SKM-1 (cell line): ENCODE measurements around the gene UBASH3A.

Source experiments
- DNase-seq: peaks from one replicate; lab custom pipeline; 2025; ENCODE audit not compliant: unreplicated experiment; lab: John Stamatoyannopoulos, UW

The UBASH3A gene

DNA sequence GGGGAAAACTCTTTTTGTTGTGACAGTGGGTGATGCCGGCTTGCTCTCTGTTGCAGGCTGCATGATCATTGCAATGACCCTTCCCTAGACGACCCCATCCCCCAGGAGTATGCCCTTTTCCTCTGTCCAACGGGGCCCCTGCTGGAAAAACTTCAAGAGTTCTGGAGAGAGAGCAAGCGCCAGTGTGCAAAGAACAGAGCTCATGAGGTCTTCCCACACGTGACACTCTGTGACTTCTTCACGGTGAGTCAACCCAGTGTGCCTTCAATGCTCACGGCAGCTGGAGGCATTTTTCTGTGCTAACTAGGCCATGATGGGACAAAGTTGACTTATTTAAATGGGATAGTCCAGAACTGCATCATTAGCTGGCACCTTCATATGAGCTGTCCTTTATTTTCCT lies 5.7 kb downstream of the UBASH3A start:
- DNase-seq, result no peak

DNA sequence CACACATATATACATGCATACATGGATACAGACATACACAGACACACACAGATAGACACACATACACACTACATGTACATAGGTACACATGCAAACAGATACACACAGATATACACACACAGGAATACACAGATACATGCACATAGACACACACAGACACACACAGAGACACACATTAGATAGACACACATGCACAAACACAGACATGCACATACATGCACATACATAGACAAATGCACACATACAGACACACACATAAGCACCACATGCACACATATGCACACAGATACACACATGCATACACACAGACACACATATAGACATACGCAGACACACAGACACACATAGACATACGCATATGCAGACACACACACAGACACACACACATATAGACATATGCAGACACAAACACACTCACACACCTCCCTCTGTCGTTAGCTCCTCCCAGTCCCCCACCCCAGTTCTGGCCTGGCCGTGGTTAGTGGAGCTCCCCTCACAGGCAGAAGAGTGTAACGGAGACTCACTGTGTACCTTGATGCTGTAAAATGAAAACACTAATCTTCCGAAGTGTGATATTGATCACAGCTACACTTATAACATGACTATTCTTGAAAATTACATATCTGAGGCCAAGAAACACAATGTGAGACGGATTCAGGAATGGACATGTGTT lies 7.6 kb downstream of the UBASH3A start:
- no peak for DNase-seq

DNA sequence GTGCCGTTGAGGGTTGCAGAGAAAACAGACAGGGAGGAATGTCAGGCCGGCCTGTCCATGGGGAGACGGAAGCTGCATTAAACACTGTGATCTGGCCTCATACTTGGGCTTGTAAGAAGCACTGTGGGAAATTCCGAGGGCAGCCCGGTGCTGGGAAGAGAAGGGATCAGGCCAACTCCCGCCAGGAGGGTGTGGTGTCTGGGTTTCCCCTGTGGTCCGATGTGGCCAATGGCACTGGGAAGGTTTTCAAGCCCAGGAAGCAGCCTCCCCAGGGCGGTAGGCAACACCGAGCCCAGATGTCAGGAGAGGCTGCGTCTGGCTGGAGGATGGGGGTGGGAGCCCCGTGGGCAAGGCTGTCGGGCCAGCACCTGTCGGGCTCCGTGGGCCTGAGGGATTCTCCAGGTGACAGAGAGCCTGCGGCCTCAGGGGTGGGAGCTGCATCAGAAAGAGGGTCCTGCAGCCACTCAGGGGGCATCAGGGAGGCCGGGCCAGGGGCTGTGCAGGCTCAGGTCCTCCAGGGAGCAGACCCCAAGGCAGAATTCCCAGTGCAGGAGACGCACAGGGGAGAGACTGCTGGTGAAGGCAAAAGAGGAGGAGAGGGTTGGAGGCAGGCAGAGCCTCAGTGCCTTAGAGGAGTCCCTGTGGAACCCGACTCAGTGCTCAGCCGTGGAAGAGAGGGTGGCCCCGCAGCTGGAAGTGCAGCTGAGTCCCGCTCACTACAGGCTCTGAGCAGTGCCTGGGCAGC lies 8.4 kb downstream of the UBASH3A start:
- DNase-seq, result no peak

DNA sequence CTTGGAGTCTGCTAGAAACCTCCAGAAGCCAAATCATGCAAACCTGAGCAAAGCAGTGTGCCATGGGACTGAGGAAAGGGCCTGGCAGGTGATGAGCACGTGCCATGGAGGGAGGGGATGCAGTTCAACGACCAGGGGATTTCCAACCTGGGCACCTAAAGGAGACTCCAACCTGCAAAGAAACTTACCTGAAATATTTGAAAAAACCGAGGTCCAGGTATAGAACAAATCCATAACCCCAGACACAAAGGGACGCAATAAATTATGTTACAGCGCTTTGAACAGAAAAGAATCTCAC lies 8.9 kb downstream of the UBASH3A start:
- no peak for DNase-seq

DNA sequence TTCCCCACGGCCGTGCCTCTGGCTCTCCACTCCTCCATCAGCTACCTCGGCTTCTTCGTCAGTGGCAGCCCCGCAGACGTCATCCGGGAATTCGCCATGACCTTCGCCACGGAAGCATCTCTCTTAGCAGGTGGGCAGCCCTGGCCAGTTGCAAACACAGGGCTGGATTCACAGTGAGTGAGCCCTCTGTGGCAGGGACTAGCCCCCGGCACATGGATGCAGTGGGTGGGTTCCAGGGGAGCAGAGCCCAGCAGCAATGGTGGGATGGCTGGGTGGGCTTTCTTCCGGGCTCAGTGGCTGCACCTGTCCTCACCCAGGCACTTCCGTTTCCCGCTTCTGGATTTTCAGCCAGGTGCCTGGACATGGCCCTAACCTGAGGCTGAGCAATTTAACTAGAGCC lies 9.4 kb downstream of the UBASH3A start:
- no peak for DNase-seq

DNA sequence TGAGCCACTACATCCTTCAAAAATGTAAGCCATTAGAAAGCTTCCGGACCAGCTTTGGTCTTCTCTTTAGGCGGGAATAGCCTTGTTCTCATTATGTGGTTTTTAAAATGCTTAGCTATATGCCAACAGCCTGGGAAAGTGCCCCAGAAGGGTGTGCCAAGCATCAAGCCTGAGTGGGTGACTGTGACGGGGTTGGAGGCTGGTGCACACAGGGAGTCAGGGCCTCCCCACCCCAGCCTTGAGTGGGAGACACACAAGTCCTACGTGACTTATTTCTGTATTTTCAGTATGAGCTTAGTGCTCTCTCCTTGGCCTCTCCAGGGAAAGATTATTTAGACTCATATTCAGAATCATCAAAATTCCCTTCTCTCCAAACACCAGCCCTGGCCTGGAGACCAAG lies 9.8 kb downstream of the UBASH3A start:
- DNase-seq, result no peak

DNA sequence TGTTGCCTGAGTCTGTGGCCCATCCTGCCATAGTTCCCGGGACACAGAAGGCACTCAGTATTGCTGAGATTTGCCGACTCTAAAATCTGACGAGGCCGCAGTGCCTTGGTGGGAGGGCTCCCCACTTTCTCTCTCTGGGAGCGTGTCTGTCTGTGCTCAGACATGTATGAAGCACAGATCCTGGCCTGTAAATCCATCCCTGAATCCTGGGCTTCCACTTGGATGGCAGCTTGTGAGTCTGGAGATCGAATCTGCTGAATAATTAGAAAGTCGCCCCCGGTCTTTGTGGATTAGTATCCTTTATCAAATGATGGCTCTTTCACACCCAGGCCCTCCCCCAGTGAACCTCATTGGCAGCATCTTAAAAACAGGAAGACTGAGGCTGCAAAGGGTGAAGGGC lies 10.4 kb downstream of the UBASH3A start:
- no peak for DNase-seq

DNA sequence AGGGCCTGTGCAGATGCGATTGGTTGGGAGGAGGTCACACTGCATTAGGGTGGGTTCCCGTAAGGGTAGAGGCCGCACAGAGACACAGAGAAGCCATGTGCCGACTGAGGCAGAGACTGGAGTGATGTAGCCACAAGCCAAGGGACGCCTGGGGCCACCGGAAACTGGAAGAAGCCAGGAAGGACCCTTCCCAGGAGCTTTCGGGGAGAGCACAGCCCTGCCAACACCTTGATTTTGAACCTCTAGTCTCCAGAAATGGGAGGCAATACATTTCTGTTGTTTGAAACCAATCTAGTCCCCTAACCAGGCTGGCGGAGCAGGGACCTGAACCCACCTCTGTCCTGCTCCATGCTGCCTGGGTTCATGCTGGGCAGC lies 10.8 kb downstream of the UBASH3A start:
- DNase-seq, result no peak

DNA sequence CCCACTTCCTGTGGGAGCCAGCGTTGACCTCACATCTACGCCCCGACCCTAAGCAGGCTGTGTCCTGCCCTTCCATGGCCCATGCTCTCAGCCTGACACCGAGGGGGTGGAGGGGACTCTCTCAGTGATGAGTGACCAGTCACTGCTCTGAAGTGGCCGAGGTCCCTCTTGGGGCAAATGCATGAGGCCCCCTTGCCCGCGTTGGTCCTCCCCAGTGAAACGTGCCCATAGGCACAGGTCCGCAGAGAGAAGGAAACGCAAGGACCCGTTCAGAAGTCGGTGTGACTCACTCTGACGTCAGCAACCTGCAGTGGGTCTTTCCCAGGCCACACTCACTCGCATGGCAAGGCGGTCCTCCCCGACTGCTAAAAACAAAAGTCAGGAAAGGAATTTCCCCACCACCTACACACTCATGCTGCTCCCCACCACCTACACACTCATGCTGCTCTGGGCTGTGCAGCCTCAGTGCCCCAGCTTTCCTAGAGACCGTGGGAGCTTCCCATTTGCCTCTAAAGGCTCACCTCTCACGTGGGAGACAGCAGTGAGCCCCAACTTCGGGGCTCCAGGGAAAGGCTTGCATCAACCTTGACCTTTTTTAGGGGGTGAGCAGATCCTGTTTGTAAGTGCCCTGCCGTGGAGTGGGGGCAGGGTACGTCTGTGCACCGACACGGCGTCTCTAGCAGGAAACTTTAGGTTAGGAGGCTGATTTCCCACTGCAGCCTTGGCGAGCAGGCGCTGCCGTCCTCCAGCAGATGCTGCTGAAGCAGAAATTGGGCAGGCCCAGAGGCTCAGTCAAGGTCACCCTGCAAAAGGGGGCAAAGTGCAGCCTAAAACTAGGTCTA lies 11.4 kb downstream of the UBASH3A start:
- DNase-seq, result no peak

DNA sequence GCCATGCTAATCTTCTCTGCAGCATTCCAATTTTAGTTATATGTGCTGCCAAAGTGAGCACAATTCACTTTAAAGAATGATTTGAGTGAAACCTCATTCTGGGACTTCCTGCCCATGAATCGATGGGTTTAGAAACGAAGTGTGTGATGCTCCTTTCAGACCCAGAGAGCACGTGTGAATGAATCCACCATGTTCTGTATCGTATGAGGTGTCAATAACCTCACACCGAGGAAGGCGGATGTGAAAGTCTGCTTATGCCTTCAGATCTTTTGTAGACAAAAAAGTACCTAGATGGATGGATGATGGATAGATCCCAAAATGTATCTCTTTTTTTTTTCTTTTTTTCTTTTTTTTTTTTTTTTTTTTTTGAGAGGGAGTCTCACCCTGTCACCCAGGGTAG lies 13.8 kb downstream of the UBASH3A start:
- DNase-seq, result no peak

DNA sequence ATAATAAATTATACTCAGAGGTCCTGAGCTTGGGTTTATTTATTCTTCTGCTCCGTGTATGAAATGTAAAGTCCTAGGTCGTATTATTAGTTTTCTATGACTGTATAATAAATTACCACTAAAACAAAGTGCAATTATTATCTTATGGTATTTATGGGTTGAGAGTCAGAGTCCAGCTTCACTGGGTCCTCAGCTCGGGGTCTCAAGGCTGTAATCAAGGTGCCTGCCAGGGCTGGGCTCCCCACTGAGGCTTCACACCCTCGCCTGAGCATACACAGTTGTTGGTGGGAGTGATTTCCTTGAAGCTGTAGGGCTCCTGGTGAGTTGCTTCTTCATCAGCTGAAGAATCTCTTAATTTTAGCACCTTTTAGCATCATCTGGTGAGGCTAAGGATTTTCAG lies 15.2 kb downstream of the UBASH3A start:
- DNase-seq, result no peak

DNA sequence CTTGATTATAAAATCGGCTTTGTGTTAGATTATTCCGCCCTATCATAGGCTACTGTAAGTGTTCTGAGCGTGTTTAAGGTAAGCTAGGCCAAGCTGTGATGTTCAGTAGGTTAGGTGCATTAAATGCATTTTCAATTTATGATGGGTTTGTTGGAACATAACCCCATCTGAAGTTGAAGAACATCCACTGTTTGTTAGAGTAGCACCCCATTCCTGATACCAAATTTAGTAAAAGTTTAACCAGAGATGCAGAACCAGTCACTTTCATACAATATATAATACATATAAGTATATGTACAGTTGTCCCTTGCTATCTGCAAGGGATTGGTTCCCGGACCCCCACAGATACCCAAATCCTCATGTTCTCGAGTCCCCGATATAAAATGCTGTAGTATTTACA lies 16.1 kb downstream of the UBASH3A start:
- DNase-seq, result no peak

DNA sequence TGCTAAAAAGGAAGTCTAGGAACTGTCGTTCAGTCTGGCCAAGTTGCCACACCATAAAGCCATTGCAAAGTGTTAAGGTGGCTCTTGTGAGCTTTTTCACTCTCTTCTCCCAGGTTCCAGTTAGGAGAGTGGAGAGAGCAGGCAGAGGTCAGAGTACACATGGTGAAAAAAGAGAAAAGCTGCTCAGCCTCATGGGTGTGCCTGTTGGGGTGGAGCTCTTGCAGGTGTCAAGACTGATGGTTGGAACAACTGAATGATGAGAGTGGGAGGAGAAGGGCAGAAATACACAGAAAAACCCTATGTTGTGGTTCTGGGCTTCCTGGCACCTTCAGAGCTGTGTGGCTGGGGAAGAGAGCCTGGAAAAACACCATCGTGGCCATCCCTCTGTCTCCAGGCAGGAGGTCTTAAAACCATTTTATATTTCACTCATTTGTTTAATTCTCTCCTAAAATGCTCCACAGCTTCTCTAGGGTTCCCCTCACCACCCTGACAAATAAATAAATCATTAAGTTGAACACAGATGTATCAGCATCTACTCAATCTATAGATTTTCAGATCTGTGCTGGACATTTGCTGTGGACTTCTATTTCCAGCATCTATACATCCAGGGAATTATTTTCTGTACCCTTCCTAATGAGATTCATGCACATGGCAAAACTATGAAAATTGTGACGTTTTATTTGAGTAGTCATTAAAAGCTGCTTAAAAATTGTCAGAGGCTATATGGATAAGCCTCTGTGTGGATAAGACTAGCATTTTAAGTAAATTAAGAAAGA lies 17.5 kb downstream of the UBASH3A start:
- DNase-seq, result no peak

DNA sequence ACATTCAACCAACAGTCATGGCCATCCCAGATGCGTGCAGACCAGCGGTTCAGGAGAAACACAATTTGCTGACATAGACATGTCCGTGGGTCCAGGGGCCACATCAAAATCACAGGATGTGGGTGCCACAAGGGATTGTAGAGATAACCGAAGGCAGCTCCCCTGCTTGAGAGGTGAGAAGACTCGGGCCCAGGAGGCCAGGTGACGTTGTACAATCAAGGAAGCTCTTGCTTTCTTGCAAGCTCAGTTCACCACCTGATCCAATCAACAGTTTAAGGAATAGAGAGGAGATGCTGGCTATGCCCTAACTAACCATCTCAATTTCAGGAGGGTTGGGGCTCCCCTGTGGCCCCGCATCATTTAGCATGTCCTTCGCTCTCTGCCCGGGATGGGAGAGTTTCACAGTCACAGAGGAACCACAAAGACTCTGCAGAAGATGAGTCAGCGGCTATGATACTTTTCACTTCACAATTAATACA lies 19.5 kb downstream of the UBASH3A start:
- no peak for DNase-seq

DNA sequence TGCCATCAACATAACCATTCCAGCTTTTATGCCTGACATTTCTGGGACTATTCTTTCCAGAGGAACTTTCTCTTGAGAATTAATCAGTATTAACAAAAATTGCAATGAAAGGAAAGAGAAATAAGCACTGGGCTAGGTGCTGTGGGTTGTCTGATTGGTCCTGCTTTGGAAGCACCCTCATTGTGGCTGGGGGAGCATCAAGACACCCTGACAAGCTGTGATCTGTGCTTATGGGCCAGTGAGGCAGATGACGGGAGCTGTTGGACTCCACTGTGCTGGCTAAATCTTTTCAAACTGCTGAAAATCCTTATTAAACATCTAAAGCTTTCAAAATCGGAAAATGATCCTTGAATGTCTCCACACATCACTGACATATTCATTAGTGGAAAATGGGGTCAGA lies 20.0 kb downstream of the UBASH3A start:
- DNase-seq, result no peak

DNA sequence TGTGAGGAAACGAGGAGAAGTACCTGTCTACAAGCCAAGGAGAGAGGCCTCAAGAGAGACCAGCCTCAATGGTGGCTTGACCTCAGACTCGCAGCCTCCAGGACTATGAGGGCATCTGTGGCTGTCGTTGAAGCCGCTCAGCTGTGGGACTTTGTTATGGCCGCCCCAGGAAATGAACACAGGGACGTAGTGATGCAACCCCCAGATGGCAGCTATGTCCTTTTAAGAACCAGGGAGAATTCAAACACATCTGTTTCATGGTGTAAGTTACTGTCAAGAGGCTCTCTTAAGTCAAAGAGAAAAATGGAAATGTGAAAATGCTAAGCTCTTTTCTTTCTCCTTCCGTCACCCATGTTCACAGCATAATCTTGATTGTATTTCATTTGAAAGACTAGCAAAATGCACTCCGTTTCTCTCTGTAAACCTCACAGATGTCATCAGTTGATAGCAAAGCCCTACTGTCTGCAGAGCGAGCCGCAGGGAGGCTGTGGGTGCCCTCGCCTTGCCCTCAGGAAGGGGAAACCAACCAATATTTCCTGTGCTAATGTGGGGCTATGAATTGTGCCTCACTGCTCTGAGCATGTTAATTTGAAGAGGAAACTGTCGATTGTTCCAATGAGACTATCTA lies 21.3 kb downstream of the UBASH3A start:
- no peak for DNase-seq

DNA sequence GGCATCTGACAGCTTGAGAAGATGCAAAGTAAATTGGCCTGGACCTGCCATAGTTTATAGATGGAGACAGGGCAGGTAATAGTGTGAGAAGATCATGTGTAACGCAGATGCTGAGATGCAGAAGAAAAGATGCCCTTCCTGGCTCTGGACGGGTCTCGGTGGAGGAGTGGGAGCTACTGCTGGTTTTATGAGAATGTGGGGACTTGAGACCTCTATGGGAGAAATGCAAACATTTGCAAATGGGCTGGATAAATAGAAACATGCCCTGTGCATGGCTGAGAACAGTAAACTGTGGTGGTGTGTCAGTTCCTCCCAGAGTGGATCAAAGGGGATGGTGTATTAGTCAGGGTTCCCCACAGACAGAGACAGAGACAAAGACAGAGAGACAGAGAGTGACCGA lies 21.9 kb downstream of the UBASH3A start:
- no peak for DNase-seq

DNA sequence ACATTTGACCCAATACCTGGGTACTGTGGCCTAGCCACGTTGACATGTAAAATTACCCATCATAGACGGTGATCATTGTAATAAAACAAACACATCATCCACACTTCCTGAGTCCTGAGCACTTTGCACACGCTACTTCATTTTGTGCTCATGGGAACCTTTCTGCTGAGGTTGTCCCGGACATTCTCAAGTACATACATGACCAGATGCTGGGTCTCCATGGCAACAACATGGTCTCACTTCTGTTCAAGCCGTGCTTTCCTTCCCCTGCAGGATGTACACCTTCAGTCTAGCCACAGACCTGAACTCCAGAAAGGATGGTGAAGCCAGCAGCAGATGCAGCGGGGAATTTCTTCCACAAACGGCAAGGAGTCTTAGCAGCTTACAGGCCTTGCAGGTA lies 22.7 kb downstream of the UBASH3A start:
- no peak for DNase-seq

DNA sequence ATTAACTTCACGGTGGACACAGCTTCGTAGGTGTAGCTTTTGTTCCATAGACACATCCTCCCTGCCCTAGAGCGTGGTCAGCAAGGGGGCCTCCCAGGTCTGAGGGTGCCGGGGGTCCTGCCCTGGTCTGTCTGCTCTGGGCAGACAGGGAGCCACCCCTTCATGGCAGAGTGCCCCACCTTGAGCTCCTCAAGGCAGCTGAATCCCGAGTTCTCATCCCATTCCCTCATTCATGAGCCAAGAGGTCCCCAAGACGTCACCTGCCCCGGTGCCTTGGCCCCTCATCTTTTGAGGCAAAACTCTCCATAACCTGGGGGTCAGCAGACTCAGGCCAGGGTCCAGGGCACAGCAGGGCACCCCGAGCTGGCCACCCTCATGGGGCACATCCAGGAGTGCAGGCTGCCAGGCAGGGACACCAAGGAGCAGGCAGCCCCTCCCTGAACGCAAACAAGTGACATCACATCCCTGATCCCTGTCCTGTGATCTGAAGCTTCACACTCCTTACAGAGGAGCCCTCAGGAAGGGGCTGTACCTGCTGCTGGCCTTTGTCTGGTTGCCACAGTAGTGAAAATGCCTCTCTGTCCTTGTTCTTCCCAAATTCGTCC lies 23.3 kb downstream of the UBASH3A start:
- DNase-seq, result no peak

DNA sequence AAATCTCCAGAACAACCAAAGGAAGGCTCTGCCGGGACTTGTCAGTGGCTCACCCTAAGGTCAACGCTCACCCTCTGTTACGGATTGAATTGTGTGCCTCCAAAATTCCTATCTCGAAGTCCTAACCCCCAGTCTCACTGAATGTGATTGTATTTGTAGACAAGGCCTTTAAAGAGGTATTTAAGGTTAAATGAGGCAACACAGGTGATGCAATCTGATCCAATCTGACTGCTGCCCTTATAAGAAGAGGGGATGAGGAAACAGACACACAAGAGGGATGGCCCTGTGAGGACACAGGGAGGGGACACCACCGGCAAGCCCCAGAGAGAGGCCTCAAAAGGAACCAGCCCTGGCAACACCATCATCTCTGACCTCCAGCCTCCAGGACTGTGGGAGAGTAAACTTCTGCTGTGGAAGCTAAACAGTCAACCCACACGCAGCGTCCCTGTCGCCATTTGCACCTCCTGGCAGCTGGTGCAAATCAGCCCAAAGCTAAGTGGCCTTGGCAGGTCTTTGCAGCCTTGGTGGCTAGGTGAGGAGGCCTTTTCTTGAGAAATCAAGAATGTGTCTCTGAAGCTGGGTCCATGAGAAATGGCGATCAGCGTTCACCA lies 24.2 kb downstream of the UBASH3A start:
- no peak for DNase-seq
